22Rv1 (cell line): ENCODE measurements around the gene RDH12.
"Not testable (repeated sequence)": the region's sequence is repeated elsewhere in the genome, so short reads cannot be mapped to it uniquely, and the experiment has no call there.

Experiments
- CTCF ChIP-seq: fragments of 450-650 bp; IDR thresholded peaks from 2 replicates; pipeline ENCODE4 v1.5.1; 2017; ENCODE audit warnings: mild to moderate bottlenecking
- ZFX ChIP-seq: fragments of 450-650 bp; IDR thresholded peaks from 2 replicates; pipeline ENCODE4 v1.6.1; 2017; ENCODE audit warnings: antibody characterized with exemption, borderline replicate concordance

DNA sequence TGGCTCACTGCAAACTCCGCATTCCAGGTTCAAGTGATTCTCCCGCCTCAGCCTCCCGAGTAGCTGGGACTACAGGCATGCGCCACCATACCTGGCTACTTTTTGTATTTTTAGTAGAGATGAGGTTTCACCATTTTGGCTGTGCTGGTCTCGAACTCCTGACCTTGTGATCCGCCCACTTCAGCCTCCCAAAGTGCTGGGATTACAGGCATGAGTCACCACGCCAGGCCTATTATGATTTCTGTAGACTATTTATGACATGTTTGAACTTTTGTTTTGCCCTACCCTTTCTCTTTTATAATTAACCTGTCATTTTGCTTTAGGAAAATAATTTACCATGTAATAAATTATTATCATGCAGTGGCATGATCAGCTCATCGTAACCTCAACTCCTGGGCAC, at the start of gene RDH12:
- not testable (repeated sequence) for TF ChIP-seq CTCF, ZFX
